Prostate gland (tissue), 2 donors: ENCODE measurements around the gene RABEP2. TPM values are rescaled to one million over a fixed set of nuclear protein-coding genes. Genes with fewer than 3 reads are reported as not detected.

ENCODE experiments used
- DNase-seq: peaks from one replicate; pipeline ENCODE4 v3.0.0-alpha.2; 2019; ENCODE audit warnings: low spot score
- H3K27ac ChIP-seq, 2 donors: fragments of 200-600 bp; sonication (generic); 2 replicates each; pipeline ENCODE4 v1.5.1; 2017 to 2019
- H3K27me3 ChIP-seq: fragments of 200-600 bp; sonication (generic); replicated peaks from 2 replicates; pipeline ENCODE4 v1.5.1; 2019; ENCODE audit not compliant: insufficient read depth
- H3K36me3 ChIP-seq, 2 donors: fragments of 200-600 bp; sonication (generic); 1 replicate in 1 of 2; 2 replicates in 1 of 2; pipeline versions ENCODE4 v1.5.1 to v1.8.1; 2017 to 2019
- H3K4me1 ChIP-seq: fragments of 200-600 bp; sonication (generic); replicated peaks from 2 replicates; pipeline ENCODE4 v1.5.1; 2019
- H3K4me3 ChIP-seq, 2 donors: fragments of 200-600 bp; sonication (generic); 2 replicates each; pipeline ENCODE4 v1.5.1; 2017 to 2019
- H3K9me3 ChIP-seq: fragments of 200-600 bp; sonication (generic); 2 replicates; pipeline ENCODE4 v1.5.1; 2017
- POLR2A ChIP-seq: fragments of 450-650 bp; IDR thresholded peaks from one replicate; pipeline ENCODE4 v1.6.1; 2016; ENCODE audit warnings: antibody characterized with exemption, mild to moderate bottlenecking
- POLR2AphosphoS5 ChIP-seq: sonication (generic); formaldehyde crosslinking; IDR thresholded peaks from one replicate; pipeline ENCODE4 v1.6.1; 2017; ENCODE audit warnings: antibody characterized with exemption
- WGBS: methylation state at CpG from one replicate; pipeline ENCODE4 v1.1.5; 2018; 5-methylcytosine and 5-hydroxymethylcytosine counted together
- intact Hi-C: fragments of 100-400 bp; cut with DNase I; formaldehyde crosslinking; loops from one replicate; pipeline ENCODE4 v1.14.2; 2022
- total RNA-seq, 2 donors: library from RNA; depleted of rRNA; stranded (reverse); fragments of >200 nt; gene quantifications; one replicate each; pipeline ENCODE4 v1.1.0, GENCODE V29; 2016
- TF ChIP-seq, protein P1 (sequence below), 4 experiments: fragments of 200-600 bp in 2 of 4; fragments of 450-650 bp in 2 of 4; sonication (generic) in 2 of 4; IDR thresholded peaks; 1 replicate in 3 of 4; 2 replicates in 1 of 4; pipeline ENCODE4 v1.5.1; 2016 to 2019; ENCODE audit warnings: antibody characterized with exemption in 4 of 4, mild to moderate bottlenecking in 2 of 4, moderate library complexity in 2 of 4

The RABEP2 gene
- total RNA-seq, 2 donors from 2014 or later: 128 to 139 TPM

- DNase-seq: no peak
- no peaks in the 10 kb centered on the region for H3K9me3 ChIP-seq
- no peaks in the 10 kb centered on the region for H3K4me1 ChIP-seq
- no peak for TF ChIP-seq POLR2A
- TF ChIP-seq, protein P1, sequence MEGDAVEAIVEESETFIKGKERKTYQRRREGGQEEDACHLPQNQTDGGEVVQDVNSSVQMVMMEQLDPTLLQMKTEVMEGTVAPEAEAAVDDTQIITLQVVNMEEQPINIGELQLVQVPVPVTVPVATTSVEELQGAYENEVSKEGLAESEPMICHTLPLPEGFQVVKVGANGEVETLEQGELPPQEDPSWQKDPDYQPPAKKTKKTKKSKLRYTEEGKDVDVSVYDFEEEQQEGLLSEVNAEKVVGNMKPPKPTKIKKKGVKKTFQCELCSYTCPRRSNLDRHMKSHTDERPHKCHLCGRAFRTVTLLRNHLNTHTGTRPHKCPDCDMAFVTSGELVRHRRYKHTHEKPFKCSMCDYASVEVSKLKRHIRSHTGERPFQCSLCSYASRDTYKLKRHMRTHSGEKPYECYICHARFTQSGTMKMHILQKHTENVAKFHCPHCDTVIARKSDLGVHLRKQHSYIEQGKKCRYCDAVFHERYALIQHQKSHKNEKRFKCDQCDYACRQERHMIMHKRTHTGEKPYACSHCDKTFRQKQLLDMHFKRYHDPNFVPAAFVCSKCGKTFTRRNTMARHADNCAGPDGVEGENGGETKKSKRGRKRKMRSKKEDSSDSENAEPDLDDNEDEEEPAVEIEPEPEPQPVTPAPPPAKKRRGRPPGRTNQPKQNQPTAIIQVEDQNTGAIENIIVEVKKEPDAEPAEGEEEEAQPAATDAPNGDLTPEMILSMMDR (IDR thresholded peaks at IDR 0.05): no peak
- no peak for TF ChIP-seq POLR2AphosphoS5
- H3K27me3 ChIP-seq: no peaks in the 10 kb centered on the region
- no peak overlapping the region for H3K27ac ChIP-seq
- intact Hi-C loops: no loop called here
- WGBS: 80% methylated on average over 18 of the region's 19 CpGs
- H3K4me3 ChIP-seq: no peak overlapping the region
- peaks cover 3 to 8% of the 10 kb centered on the region in 2 donors for H3K36me3 ChIP-seq
Observed at GRCh38 chr16:28910086-28911031, 14.7 kb downstream of the RABEP2 start.

DNA sequence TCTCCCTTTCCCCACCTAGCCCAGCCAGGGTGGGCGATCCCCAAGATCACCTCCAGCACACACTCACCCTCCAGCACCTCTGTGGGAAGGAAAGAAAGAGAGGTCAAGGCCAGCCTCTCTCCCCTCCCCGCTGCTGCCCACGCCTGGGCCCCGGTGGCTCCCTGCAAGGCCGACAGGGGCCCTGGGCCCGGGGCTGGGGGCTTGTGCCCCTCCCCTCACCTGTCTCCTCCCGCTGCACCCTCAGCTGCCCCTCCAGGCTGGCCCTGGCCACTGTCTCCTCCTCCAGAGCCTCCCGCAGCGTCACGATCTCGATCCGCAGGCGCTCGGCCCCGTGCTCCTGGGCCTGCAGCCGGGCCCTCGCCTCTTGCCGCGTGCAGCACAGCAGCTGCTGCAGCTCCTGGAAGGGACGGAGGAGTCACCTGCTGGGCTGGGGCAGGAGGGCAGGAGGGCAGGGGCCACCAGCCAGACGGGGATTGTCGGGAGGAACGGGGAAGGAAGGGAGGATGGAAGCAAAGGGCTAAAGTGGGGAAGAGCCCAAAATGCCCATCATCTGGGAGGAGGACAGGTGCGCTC lies 19.2 kb downstream of the RABEP2 start:
- Histone ChIP-seq H3K4me1 (no peaks in the 10 kb centered on the region), H3K27me3 (no peaks in the 10 kb centered on the region), H3K9me3 (no peaks in the 10 kb centered on the region), H3K36me3 (peaks cover 0 to 6% of the 10 kb centered on the region in 2 donors), H3K27ac (no peak overlapping the region), H3K4me3 (no peak overlapping the region)
- intact Hi-C loops: no loop called here
- no peak for DNase-seq
- TF ChIP-seq POLR2AphosphoS5 (no peak), POLR2A (no peak)
- TF ChIP-seq, protein P1 (IDR thresholded peaks at IDR 0.05): no peak
- WGBS: 79% methylated on average over 24 of the region's 24 CpGs

- Histone ChIP-seq H3K27me3 (no peaks in the 10 kb centered on the region), H3K36me3 (peaks cover 0 to 6% of the 10 kb centered on the region in 2 donors), H3K4me1 (no peaks in the 10 kb centered on the region), H3K4me3 (no peak overlapping the region), H3K9me3 (no peaks in the 10 kb centered on the region), H3K27ac (no peak overlapping the region)
- intact Hi-C loops: no loop called here
- 83% methylated on average over 9 of the region's 9 CpGs for WGBS
- no peak for DNase-seq
- TF ChIP-seq, protein P1 (IDR thresholded peaks at IDR 0.05): no peak
- TF ChIP-seq POLR2A: no peak
- no peak for TF ChIP-seq POLR2AphosphoS5
Observed at GRCh38 chr16:28905229-28905754, 19.7 kb downstream of the RABEP2 start.

GRCh38 chr16:28904828-28905227 lies 20.2 kb downstream of the RABEP2 start:
- H3K27ac ChIP-seq: no peak overlapping the region
- H3K4me1 ChIP-seq: no peaks in the 10 kb centered on the region
- no peaks in the 10 kb centered on the region for H3K27me3 ChIP-seq
- H3K9me3 ChIP-seq: no peaks in the 10 kb centered on the region
- intact Hi-C loops: no loop called here
- TF ChIP-seq, protein P1 (IDR thresholded peaks at IDR 0.05): no peak
- TF ChIP-seq POLR2AphosphoS5: no peak
- TF ChIP-seq POLR2A: no peak
- 93% methylated on average over 15 of the region's 16 CpGs for WGBS
- no peak for DNase-seq
- H3K36me3 ChIP-seq: peaks cover 0 to 6% of the 10 kb centered on the region in 2 donors
- no peak overlapping the region for H3K4me3 ChIP-seq
